GM20431 (cell line): ENCODE results near the gene AHSA1.
"Not testable (repeated sequence)": the region's sequence is repeated elsewhere in the genome, so short reads cannot be mapped to it uniquely, and the experiment has no call there.

Experiments used
- in situ Hi-C: fragments of 300-500 bp; cut with MseI, MboI; formaldehyde crosslinking; loops from one replicate; pipeline ENCODE4 v1.15.0; 2020; ENCODE audit warnings: low sequenced_read_pairs; ENCODE audit not compliant: unreplicated experiment

The AHSA1 gene

DNA sequence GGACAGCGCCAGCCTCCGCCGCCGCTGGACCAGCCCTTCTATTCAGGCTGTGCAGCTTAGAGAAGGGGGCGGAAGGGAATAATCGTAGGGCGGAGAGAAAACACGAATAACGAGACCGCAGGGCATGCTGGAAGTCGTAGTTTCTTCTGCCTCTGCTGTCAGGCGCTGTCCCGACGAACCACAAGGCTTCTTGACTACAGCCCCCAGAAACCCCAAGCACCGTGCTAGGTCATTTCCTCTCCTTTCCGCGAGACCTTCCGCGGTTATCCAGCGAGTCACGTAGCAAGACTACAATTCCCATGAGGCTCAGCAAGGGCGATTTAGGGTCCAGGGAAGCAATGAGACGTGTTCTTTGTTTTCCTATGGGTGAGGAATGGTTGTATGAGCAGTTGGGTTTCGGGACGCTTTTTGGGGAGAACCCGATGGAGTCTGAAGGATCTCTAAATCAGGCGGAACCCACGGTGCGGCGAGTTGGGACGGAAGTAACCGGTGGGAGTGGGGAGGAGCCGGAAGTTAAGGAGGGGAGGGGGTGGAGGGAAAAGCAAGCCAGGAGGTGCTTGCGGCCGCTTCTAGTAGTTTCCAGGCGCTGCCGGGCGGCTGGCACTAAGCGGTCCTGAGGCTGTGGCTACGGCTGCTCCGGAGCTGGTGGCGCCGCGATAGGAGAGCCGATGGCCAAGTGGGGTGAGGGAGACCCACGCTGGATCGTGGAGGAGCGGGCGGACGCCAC lies at the start of gene AHSA1, which contains the start of gene VIPAS39:
AHSA1 (plus strand) TSS at position 572 of the 727 bp plus-strand sequence; CDS start at position 669, 97 bp downstream.
VIPAS39 (minus strand) TSS at position 80 of the 727 bp plus-strand sequence. CDS start 3,499 bp downstream, outside the sequence.
- in situ Hi-C loops: no loop called here

- in situ Hi-C loops: no loop called here
Observed at GRCh38 chr14:77409131-77409533, 48.8 kb upstream of the AHSA1 start.

DNA sequence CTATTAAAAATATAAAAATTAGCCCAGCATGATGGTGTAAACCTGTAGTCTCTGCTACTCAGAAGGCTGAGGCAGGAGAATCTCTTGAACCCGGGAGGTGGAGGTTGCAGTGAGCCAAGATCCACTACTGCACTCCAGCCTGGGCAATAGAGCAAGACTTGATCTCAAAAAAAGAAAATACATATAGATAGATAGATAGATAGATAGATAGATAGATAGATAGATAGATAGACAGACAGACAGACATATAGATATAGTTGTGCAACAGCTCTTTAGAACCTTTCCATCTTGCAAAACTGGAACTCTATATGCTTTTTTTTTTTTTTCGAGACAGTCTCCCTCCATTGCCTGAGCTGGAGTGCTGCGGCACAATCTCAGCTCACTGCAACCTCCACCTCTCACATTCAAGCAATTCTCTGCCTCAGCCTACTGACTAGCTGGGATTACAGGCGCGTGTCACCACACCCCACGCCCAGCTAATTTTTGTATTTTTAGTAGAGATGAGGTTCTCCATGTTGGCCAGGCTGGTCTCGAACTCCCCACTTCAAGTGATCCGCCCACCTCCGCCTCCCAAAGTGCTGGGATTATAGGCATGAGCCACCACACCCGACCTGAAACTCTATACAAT lies 42.4 kb upstream of the AHSA1 start:
- in situ Hi-C loops: not testable (repeated sequence)

DNA sequence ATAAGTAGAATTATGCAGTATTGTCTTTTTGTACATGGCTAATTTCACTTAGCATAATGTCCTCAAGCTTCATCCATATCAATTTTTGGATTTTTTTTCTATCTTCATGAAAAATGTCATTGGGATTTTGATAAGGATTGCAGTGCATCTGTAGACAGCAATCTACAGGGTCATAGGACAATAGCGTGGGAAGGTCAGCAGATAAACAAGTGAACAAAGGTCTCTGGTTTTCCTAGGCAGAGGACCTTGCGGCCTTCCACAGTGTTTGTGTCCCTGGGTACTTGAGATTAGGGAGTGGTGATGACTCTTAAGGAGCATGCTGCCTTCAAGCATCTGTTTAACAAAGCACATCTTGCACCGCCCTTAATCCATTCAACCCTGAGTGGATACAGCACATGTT lies 41.8 kb upstream of the AHSA1 start:
- in situ Hi-C loops: not testable (repeated sequence)

DNA sequence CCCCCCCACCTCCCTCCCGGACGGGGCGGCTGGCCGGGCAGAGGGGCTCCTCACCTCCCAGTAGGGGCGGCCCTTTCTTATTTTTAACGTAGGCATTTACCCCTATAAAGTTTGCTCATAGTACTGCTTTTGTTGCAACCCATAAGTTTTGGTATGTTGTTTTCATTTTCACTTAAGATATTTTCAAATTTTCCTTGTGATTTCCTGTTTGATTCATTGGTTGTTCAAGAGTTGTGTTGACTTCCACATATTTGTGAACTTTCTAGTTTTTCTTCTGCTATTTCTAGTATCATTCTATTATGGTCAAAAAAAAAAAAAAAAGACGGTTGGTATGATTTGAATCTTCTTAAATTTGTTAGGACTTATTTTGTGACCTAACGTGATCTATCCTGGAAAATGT lies 41.1 kb upstream of the AHSA1 start:
- in situ Hi-C loops: no loop called here

GRCh38 chr14:77421201-77421600 lies 36.7 kb upstream of the AHSA1 start:
- in situ Hi-C loops: no loop called here

DNA sequence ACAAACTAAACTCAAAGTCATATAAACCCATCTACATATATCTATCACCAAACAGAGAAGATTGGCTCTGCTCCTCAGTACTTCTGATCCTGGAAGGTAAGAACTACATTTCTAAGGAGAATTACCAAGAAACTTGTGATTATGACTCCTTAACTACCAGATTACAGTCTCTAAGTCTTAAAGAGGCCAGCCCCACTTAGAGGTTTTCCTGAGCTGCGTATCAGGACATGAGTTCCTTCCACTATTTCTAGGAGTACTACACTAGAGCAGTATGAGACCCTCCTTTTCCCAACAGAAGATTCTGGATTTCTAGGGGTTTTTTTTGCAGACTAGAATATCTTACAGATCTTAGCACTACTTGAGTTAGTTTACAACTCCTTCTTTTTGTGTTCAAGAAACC lies 34.5 kb upstream of the AHSA1 start, which contains the start of gene NOXRED1:
NOXRED1 (minus strand) TSS at position 101 of the 400 bp plus-strand sequence. CDS start 634 bp downstream, outside the sequence.
- in situ Hi-C loops: no loop called here

- in situ Hi-C loops: no loop called here
Observed at GRCh38 chr14:77424862-77425261, 33.0 kb upstream of the AHSA1 start.

GRCh38 chr14:77426396-77426795 lies 31.5 kb upstream of the AHSA1 start:
- in situ Hi-C loops: no loop called here

DNA sequence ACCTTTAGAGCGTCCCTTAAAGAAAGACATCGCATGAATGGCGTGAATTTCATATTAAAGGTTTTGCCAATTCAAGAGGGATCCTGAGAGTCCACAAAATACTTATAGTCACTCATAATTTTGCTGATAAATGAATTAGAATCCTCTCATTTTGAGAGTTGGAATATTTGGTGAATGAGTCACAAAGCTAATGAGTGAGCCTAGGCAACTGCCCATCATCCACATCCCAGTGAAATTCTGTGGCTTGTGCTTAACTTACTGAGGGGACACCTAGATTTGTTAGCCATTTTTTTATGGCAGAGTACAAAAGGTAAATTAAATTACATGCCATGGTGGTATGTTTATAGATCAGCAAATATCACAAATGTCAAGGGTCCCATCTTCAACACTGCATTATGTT lies 21.9 kb upstream of the AHSA1 start:
- in situ Hi-C loops: no loop called here

DNA sequence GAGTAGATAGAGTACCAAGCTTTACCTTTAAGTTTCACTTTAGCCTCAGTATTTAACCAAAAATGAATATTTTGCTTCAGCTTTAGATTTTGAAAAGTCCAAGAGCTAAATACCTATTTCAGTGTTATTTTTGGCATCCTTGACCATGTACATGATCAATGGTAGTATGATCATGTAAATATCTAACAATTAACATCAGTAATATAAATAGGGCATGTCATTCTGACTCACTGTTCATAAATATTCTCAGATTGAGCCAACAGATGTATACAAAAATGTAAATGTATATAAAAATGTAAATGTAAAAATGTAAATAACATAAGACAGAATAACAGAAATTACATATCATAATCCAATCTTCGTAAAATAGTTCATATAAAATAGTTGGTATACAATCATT lies 19.3 kb upstream of the AHSA1 start:
- in situ Hi-C loops: no loop called here

GRCh38 chr14:77439861-77440260 lies 18.0 kb upstream of the AHSA1 start:
- in situ Hi-C loops: no loop called here

DNA sequence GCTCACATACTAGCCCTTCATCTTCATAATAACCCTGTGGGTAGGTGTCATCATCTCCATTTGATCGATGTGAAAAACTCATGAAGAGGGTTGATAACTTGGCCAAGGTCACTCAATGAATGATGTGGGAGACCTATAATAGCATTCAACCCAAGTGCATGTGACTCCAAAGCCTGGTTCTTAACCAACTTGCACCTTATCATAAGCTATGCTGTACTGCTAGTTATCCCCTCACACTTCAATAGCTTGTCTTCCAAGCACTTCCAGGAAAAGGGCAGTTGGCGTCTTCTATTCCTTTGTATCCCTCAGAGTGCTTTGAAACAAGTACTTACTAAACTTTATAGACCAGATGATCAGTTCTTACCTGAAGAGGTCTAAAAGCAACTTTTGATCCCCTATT lies 15.7 kb upstream of the AHSA1 start:
- in situ Hi-C loops: no loop called here

GRCh38 chr14:77455966-77456640 lies 1.8 kb upstream of the AHSA1 start:
- in situ Hi-C loops: no loop called here

DNA sequence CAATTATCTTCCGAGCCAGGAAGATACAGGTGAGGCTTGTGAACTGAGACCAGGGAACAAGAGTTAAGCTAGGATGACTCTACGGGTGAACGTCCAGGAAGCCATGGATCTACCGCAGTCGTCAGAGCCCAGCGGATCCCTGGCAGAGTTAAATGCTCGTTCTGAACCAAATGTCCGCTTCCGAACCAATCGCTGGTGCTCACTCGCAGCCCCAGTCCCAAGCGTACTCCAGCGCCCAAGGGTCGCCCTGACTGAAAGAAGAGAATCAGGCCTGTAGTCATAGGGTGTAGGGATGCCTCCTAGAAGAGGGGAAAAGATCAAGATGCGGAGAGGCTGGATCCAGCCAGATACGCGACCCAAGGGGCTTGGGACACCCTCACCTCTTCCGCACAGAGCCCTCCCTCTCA lies 775 bp upstream of the AHSA1 start:
- in situ Hi-C loops: no loop called here

GRCh38 chr14:77458249-77458950 lies 507 bp downstream of the AHSA1 start:
- in situ Hi-C loops: no loop called here

- in situ Hi-C loops: no loop called here
Observed at GRCh38 chr14:77459072-77459723, 1.3 kb downstream of the AHSA1 start.

DNA sequence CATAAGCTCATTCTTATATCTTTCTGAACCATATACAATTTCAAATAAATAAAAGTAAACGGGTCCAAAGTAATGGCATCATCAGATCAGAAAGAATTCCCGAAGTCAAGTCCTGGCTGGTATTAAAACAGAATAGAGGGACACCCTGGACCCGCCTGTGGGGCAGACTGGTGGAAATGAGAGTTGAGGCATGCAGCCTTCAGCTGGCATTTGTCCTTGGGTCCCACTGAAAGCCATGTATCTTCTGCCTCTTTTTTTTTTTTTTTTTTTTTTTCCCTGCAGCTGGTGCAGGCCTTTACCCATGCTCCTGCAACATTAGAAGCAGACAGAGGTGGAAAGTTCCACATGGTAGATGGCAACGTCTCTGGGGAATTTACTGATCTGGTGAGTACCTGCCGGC lies 9.9 kb downstream of the AHSA1 start:
- in situ Hi-C loops: no loop called here

DNA sequence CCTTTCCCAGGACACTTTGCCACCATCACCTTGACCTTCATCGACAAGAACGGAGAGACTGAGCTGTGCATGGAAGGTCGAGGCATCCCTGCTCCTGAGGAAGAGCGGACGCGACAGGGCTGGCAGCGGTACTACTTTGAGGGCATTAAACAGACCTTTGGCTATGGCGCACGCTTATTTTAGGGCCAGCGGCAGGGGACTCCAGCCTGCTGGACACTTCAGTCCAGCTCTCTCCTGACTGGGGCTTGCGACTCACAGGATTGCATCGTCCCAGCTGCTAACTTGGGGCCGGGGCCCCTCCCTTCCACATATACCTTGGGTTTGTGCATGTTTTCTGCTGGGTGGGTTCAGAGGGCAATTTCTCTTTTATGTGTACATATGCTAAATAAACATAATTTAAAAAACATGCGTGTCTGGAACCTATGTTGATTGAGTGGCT lies 11.2 kb downstream of the AHSA1 start:
- in situ Hi-C loops: no loop called here

GRCh38 chr14:77469539-77469938 lies 11.6 kb downstream of the AHSA1 start:
- in situ Hi-C loops: no loop called here
